Measurements from ENCODE around the gene KCNH4. TPM values are rescaled to one million over a fixed set of nuclear protein-coding genes. Genes with fewer than 3 reads are reported as not detected.
"Not testable (repeated sequence)": the region's sequence is repeated elsewhere in the genome, so short reads cannot be mapped to it uniquely, and the experiment has no call there.

The KCNH4 gene
- total RNA-seq, 1 donor from 2014 or later, result not detected

GRCh38 chr17:42179911-42180410 lies 981 bp downstream of the KCNH4 start:
- DNase-seq (ENCODE audit: low spot score), result no peak
- peak; percentile 42 for ATAC-seq

GRCh38 chr17:42179335-42179734 lies 1.6 kb downstream of the KCNH4 start:
- no peak for DNase-seq (ENCODE audit: low spot score)
- no peak for ATAC-seq

GRCh38 chr17:42178817-42179216 lies 2.1 kb downstream of the KCNH4 start:
- ATAC-seq, result no peak

GRCh38 chr17:42177684-42178083 lies 3.3 kb downstream of the KCNH4 start:
- ATAC-seq (no peak), DNase-seq (ENCODE audit: low spot score) (no peak)

More at GRCh38 chr17:42178817-42179216, 2.1 kb downstream of the KCNH4 start:
- no peak for DNase-seq (ENCODE audit: low spot score)

- ATAC-seq (no peak), DNase-seq (ENCODE audit: low spot score) (no peak)
These were observed 6.7 kb downstream of the KCNH4 start for GRCh38 chr17:42174126-42174783.

- DNase-seq (ENCODE audit: low spot score) (no peak), ATAC-seq (no peak)
These were observed 9.1 kb downstream of the KCNH4 start for GRCh38 chr17:42171831-42172230.

- ATAC-seq, result no peak
- DNase-seq (ENCODE audit: low spot score), result no peak
These were observed 11.6 kb downstream of the KCNH4 start for GRCh38 chr17:42169351-42169750.

GRCh38 chr17:42167807-42168206 lies 13.1 kb downstream of the KCNH4 start:
- DNase-seq (ENCODE audit: low spot score), result no peak
- no peak for ATAC-seq

GRCh38 chr17:42166196-42166763 lies 14.7 kb downstream of the KCNH4 start:
- DNase-seq (ENCODE audit: low spot score) (no peak), ATAC-seq (no peak)

GRCh38 chr17:42165751-42166150 lies 15.2 kb downstream of the KCNH4 start:
- ATAC-seq (no peak), DNase-seq (ENCODE audit: low spot score) (no peak)

- no peak for DNase-seq (ENCODE audit: low spot score)
- ATAC-seq, result no peak
These were observed 17.1 kb downstream of the KCNH4 start for GRCh38 chr17:42163696-42164407.

- DNase-seq (ENCODE audit: low spot score) (no peak), ATAC-seq (no peak)
These were observed 17.8 kb downstream of the KCNH4 start for GRCh38 chr17:42163113-42163512.

GRCh38 chr17:42160531-42160910 lies 20.4 kb downstream of the KCNH4 start:
- ATAC-seq, result no peak
- no peak for DNase-seq (ENCODE audit: low spot score)

- DNase-seq (ENCODE audit: low spot score), result no peak
- no peak for ATAC-seq
These were observed 21.0 kb downstream of the KCNH4 start for GRCh38 chr17:42159796-42160530.

GRCh38 chr17:42155614-42156045 lies 25.3 kb downstream of the KCNH4 start:
- DNase-seq (ENCODE audit: low spot score) (no peak), ATAC-seq (no peak)

- DNase-seq (ENCODE audit: low spot score), result no peak
- ATAC-seq, result peak; percentile 44
These were observed 26.8 kb downstream of the KCNH4 start for GRCh38 chr17:42153919-42154742.

GRCh38 chr17:42146911-42147607 lies 33.9 kb downstream of the KCNH4 start:
- ATAC-seq (no peak), DNase-seq (ENCODE audit: low spot score) (no peak)

- DNase-seq (ENCODE audit: low spot score); ATAC-seq: not testable (repeated sequence)
These were observed 37.8 kb downstream of the KCNH4 start for GRCh38 chr17:42143138-42143537.

- no peak for ATAC-seq
- no peak for DNase-seq (ENCODE audit: low spot score)
These were observed 38.5 kb downstream of the KCNH4 start for GRCh38 chr17:42142371-42142896.

- peak; percentile 36 for ATAC-seq
- no peak for DNase-seq (ENCODE audit: low spot score)
These were observed 39.6 kb downstream of the KCNH4 start for GRCh38 chr17:42141382-42141781.
